ENCODE data around the gene VRK3.

DNA sequence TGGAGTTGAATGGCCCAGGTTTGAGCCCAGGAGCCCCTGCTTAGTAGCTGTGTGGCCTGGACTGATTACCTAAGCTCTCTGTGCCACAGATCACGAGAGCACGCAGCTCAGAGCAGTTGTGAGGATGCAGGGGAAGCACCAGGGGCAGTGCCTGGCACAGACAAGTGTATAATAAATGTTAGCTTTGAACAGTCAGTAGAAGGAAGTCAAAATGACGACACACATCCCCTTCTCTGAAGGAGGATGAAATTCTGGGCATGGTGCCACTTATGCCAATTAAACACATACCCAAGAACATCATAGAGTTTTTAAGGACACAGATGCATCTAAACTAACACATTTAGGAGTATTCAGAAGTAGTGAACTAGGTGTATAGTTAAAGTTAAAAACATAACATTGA is 39.3 kb downstream of the VRK3 start:
- TF ChIP-seq, protein P1, sequence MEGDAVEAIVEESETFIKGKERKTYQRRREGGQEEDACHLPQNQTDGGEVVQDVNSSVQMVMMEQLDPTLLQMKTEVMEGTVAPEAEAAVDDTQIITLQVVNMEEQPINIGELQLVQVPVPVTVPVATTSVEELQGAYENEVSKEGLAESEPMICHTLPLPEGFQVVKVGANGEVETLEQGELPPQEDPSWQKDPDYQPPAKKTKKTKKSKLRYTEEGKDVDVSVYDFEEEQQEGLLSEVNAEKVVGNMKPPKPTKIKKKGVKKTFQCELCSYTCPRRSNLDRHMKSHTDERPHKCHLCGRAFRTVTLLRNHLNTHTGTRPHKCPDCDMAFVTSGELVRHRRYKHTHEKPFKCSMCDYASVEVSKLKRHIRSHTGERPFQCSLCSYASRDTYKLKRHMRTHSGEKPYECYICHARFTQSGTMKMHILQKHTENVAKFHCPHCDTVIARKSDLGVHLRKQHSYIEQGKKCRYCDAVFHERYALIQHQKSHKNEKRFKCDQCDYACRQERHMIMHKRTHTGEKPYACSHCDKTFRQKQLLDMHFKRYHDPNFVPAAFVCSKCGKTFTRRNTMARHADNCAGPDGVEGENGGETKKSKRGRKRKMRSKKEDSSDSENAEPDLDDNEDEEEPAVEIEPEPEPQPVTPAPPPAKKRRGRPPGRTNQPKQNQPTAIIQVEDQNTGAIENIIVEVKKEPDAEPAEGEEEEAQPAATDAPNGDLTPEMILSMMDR (conservative IDR thresholded peaks at IDR 0.05; ENCODE audit: low read depth, low read length): no peak
- no peak for TF ChIP-seq RAD21 (IDR thresholded peaks at IDR 0.05; ENCODE audit: low read length)
- TF ChIP-seq CEBPB (IDR thresholded peaks at IDR 0.05; ENCODE audit: low read depth, low read length): no peak
- no peak for TF ChIP-seq FOS (IDR thresholded peaks at IDR 0.05; ENCODE audit: low read depth, low read length)
- no peak for TF ChIP-seq RFX5 (IDR thresholded peaks at IDR 0.05; ENCODE audit: low read depth, low read length)
- TF ChIP-seq, protein P2, sequence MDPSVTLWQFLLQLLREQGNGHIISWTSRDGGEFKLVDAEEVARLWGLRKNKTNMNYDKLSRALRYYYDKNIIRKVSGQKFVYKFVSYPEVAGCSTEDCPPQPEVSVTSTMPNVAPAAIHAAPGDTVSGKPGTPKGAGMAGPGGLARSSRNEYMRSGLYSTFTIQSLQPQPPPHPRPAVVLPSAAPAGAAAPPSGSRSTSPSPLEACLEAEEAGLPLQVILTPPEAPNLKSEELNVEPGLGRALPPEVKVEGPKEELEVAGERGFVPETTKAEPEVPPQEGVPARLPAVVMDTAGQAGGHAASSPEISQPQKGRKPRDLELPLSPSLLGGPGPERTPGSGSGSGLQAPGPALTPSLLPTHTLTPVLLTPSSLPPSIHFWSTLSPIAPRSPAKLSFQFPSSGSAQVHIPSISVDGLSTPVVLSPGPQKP (IDR thresholded peaks at IDR 0.05; ENCODE audit: borderline replicate concordance, low read depth, low read length): no peak
- no peak for TF ChIP-seq MAFK (IDR thresholded peaks at IDR 0.05; ENCODE audit: low read depth, low read length)
- TF ChIP-seq POLR2A (IDR thresholded peaks at IDR 0.05; ENCODE audit: low read depth, low read length): no peak

All from IMR-90 (cell line).